HG03139 (cell line): ENCODE data around the gene NGEF.
"Not testable (repeated sequence)": the region's sequence is repeated elsewhere in the genome, so short reads cannot be mapped to it uniquely, and the experiment has no call there.

ENCODE experiments used
- ATAC-seq: cut with Tn5 transposase; IDR thresholded peaks from one replicate; pipeline ENCODE4 v1.9.1; 2021; ENCODE audit not compliant: unreplicated experiment

Gene NGEF

DNA sequence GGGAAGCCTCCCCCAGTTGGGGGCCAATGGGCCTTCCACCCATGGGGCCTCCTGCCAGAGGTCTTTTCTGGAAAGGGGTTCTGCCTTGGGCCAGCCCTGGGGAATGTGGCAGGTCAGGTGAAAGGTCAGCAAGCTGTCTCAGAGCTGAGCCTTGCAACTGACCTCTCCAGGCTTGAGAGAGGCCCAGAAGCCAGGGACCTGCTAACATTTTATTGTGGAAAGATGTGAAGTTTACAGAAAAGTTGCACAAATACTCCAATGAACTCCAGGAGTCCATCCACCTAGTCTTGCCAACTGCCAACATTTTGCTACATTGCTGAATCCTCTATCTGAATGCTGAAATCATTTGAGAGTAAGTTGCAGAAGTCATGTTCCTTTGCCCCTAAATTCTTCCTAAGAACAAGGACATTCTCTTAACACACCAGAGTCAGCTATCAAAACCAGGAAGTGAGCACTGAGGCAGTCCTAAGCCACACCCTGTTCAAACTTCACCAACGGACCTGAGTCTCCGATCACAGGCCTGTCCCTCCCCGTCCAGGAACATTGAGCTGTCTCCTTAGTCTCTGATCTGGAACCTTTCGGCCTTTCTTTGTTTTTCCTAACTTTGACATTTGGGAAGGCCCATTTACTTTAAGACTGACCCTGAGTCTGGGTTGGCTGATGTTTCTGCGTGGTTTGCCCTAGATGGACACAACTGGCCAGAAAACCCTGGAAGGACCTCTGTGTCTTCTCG lies 139.0 kb downstream of the NGEF start:
- no peak for ATAC-seq

DNA sequence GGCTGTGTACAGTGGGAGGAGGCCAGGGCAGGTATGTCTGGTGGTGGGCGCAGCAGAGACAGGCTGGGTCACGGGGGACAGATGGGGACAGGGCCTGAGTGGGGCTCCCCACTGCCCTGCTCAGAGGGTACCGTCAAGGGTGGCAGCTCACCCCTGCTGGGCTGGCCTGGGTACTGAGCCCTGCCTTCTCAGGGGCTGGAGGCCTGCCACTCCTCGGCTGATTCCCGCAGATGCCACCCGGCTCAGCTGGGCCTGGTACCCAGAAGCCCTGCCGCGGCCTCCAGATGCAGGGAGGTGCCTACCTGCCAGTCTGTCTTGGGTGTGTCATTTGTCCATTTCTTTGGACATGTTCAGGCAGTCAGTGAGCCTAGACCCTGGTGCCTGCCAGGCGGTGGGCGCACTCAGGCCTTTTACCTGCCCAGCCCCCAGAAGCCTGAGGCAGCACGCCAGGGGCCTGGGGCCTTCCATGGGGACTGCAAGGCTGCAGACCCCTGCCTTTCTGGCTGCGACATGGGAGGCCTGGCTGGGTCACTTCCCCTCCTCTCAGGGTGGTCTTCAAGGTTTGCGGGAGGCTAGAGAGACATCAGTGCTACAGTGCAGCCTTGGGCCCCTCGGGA lies 139.7 kb downstream of the NGEF start:
- ATAC-seq, result no peak

DNA sequence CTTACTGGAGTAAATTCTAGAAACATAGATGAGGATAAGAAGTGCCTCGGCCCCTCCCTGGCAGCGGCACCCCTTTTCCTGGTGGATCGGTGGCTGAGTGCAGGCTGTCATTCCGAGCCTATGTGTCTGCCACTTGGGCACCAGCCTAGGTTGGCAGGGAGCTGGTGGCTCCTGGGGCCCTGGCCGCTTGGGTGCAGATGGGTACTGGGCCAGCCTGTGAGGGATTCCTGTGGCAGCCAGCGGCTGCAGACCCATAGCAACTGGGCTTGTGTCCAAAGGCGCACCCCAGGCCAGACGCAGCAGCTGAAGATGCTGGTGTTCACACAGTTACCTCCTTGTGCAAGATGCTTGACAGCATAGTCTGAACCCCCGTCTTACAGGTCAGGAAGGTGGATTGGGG lies 140.2 kb downstream of the NGEF start:
- no peak for ATAC-seq

DNA sequence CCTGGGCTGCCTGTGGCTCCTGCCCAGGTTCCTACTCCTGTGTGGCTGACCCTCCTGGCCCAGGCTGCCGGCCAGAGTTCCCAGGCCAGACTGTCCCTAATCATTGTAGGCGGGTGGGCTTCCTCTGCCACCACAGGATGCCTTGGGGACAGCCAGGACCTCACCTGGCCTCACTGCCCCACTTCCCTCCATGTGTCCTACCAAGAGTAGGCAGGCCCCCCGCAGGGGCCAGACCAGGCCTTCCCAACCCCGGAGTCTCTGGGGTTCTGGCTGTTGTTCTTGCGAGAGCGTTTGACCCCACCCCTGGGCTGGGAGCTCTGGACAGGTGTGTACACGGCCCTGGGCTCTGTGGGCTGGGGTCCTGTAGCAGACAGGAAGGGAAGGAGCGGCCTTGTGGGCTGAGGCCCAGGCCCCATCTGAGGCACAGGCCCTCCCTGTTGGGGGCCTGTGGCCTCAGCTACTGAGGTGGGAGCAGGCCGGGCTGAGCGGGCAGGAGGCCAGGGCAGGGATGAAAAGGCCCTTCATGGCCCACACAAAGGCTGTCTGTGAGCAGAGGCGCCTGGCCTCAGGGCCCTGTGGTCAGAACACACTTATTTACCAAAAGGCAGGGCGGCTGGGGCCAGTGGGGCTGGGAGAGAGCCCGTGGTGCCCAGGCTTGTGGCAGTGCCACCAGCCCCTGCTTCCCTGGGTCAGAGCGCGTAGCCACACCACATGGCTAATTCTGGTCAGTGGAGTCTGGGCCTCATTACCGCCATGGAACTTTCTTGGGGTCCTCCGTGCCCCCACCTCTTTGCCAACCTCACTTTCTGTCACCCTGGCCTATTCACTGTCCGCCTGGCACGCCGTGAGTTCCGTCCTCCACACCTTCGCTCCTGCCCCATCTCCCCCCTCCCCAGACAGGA lies 141.0 kb downstream of the NGEF start:
- ATAC-seq, result no peak

DNA sequence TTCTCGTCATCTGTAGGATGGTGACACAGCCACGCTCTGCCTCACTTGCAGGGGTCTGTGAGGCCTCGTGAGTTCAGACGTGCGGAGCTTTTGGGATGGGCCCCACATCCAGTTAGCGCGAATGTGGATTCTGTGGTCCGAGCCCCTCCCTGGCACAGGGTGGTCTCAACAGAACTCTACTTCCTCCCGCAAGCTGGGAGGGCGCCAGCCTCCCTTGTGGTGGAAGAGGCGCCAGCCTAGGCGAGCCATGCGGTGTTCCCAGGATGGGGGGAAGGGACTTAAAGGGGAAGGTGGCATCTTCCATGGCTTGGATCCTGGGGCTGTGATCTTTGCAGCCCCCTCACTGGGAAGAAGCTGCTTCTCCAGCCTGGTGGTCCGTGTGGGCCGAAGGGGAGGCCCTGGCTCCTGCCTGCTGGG lies 141.6 kb downstream of the NGEF start:
- ATAC-seq, result no peak

DNA sequence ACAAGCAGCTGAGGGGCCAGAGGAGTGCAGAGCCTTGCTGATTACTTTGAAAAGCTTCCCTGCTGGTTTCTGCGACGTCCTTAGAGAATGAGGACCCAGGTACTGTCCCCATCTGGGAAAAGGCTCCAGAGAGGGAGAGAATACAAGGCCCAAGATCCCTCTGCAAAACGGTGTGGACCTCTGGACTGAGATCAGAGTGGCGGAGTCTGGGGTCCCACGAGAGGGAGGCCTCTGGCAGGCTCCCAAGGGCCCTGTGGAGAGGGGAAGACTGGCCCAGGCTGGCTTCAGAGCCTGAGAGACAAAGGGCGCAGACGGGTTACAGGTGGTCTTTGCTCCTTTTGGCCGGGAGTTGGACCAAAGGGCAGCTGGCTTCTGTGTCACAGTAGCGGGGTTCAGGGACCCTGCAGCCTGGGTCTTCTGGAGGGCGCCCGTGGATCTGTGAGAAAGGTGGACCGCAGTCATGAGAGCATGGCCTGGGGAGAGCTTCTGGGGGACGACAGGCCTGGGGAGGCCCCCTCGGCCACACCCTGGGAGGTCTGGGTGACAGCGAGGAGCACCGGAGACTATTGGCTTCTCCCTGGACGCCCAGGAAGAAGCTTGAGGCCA lies 142.2 kb downstream of the NGEF start:
- no peak for ATAC-seq

DNA sequence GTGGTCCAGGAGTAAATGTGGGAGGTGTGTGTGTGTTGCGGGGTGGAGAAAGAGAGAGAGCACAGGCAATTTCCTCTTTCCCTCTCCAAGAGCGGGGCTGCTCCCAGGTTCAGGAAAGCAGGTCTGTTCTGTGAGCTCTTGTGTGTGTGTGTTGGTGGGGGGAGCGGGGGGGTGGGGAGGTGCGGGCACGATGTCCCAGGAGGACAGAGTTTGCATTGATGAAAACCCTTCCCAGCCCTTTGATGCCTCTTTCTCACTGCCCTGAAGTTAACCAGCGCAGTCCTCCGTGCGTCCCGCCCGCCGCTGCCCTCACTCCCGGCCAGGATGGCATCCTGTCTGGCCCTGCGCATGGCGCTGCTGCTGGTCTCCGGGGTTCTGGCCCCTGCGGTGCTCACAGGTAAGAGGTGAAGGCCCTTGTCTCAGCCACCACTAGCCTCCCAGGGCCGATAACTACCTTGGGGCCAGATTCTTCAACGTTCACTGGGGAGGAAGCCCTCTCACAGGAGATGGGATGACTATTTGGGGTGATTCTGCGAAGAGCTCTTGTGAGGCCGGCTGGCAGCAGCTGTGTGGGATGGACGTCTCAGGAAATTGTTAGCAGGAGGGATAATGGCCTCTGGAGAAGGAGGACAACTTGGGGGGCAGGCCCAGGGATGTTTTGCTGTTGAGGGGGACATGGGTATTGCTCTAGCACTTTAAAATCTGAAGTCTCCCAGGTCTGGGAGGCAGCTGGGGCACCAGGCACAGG lies 142.9 kb downstream of the NGEF start, which contains the start of gene SNORC:
Gene SNORC (plus strand): TSS at position 247 of the 748 bp plus-strand sequence. CDS start 78 bp downstream, at position 325.
- ATAC-seq, result no peak

DNA sequence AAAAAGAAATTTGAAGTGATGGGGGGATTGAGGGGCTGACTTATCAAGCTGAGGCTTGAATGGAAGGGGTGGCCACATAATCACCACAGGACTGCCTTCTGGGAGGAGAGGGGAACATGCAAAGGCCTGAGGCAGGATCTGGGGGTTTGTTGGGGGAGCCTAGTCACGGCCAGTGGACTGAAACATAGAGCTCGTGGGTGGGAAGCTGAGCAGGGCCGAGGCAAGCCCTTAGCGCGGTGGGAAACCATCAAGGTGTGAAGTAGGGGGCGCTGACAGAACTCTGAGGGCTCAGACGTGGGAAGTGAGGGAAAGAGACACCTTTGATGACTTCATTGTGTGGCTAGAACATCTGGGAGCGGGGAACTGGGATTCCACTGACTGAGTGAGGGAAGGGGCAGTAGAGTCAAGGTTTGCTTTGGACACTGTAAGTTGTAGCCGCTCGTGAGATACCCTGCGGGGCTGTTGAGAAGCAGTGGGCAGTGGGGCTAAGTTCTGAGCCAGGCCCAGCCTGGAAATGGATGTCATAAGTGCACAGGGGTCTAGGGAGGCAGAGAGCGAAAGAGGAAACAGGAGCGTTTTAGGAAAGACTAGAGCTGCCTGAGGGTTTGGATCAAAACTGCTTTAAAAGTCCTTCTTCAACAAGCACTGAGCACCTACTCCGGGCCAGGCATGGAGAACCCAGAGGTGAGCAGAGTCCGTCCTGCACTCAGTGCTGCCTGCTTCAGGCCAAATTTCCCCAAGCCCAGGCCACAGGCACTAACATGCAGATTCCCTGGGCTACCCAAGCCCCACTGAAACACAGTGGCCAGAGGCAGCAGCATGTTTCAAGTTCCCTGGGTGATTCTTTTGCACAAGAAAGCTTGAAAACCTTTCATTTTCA lies 143.7 kb downstream of the NGEF start:
- ATAC-seq, result no peak

DNA sequence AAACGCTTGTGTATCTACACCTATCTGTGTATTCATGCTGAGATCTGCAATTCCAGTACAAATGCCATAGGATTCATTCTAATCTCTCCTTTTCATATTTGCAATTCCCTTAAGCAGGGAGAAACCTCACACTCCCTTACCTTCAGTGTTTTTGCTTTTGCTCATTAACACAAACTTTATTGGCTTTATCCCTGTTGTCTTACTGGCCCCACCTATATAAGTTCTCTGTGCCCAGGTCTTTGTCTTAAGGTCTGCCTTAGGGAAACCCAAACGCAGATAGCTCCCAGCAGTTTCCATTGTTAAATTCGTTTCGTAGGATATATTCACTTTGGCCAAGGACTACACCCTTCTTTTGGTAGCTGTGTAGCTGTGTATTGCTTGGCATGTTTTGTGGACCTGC lies 147.0 kb downstream of the NGEF start:
- no peak for ATAC-seq

DNA sequence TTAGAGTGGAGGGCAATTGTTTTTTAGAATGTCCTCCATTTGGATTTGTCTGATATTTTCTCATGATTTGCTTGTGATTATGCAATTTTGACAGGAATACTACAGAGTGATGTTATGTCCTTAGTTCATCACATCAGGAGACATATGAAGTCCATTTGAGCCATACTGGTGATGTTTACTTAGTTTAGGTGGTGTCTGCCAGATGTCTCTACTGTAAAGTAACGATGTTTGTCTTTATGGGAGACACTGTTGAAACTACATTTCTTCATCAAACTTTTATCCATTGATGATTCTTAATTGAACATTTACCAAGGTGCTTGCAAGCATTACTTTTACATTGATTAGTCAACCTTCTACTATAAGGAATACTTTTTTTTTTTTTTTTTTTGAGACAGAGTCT lies 147.9 kb downstream of the NGEF start:
- ATAC-seq, result no peak

DNA sequence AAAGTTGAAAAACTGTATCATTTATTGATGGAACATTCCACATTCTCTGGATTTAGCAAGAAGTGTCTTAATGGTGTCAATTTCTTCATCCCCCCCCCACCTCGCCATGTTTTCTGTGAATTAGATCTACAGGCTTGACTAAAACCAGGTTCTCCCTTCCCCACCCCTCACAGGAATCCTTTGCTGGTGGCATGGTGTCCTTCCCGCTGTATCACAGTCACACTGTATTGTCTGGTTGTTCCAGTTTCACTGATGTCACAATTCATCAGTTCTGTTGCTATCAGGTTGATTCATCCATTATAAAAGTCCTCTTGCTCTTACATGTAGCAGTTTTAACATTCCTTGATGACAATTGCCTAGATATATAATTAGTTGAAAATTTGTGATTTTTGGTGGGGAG lies 149.1 kb downstream of the NGEF start:
- no peak for ATAC-seq

DNA sequence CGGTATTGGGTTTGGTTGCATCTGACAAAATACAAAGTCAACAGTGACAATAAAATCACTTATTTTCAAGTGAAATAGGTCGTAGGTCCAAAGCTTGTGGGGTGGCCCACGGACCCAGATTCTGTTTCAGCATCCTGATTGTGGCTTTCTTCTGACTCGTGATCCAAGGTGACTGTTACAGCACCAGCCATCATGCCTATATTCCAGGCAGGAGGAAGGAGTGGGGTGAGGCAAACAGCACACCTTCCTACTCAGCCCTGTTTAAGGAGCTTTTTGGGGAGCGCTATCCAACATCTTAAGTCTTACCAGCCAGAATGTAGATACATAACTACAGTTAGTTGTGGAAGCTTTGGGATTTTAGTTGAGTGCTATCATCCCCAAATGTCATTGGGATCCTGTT lies 151.7 kb downstream of the NGEF start:
- ATAC-seq, result no peak

DNA sequence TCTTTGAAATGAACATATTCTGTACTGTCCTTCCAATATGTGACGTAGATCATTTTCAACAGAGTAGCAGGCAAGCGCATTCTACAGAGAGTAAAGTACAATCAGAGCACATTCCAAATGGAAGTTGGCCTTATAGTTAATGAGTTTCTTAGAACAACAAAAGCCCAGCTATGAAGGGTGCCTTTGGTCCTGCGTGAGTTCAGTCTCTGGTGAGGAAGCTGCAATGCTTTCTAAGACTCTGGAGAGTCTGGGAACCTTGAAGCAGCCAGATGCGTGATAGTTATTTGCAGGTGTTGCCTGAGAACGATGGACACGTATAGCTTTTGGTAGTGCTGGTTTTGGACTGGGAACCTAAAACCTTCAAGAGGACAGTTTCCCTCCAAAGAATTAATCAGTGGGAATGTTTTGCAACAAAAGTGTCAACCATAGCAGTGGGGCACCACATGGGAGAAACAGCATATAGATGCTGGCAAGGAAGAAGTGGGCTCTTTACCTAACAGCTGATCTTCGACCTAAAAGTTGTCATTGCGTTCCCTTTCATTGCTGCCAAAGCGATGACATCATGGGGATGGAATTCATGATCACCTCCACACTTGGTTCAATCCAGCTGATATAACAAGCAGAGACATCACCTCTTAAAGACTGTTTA lies 152.3 kb downstream of the NGEF start:
- no peak for ATAC-seq

DNA sequence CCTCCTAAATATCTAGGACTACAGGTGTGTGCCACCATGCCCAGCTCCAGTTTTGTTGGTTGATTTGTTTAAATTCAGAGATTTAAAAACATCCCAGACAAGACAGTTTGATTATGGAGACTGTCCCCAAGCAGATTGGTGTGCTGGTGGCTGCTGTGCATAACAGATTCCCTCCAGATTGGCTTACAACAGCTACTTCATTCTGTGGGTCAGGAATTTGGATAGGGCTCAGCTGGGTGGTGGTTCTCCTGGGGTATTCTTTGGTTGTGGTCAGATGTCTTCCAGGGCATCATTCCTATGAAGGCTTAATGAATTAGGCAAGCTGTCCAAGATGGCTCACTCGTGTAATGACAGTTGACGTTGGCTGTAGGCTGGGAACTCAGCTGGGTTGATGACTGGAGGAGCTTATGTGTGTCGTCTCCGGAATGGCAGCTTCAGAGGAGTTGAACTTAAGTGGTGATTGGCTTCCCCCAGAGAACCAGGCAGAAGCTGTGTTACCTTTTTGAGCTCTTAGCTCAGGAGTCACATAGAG lies 153.6 kb downstream of the NGEF start:
- no peak for ATAC-seq

DNA sequence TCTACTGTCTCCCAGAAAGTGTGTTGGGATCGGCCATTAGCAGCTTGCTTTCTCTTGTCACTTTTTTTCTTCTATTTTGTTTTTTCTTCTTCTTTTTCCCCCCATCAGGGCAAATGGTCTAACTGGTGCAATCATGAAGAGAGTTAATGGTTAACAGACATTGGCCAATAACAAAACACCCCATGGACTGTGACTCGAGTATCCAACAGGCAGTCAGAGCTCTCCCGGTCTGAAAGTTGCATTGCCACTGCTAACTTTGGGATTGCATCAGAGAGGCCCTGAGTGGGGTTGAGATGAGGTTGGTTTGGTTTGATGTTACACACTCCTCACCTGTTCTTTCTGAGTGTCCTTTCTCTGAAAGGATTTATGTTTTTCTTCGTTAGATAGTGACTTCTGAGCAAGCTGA lies 155.9 kb downstream of the NGEF start:
- ATAC-seq, result no peak

DNA sequence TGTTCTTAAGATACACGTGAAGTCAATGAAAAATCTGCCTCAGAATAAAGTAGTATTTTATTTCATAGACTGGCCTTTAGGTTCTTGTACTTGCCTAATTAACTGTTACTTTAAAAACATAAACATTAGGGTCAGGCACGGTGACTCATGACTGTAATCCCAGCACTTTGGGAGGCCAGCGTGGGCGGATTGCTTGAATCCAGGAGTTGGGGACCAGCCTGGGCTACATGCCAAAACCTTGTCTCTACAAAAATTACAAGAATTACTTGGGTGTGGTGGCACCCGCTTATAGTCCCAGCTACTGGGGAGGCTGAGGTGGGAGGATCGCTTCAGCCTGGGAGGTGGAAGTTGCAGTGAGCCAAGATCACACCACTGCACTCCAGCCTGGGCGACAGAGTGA lies 159.0 kb downstream of the NGEF start:
- ATAC-seq, result no peak

DNA sequence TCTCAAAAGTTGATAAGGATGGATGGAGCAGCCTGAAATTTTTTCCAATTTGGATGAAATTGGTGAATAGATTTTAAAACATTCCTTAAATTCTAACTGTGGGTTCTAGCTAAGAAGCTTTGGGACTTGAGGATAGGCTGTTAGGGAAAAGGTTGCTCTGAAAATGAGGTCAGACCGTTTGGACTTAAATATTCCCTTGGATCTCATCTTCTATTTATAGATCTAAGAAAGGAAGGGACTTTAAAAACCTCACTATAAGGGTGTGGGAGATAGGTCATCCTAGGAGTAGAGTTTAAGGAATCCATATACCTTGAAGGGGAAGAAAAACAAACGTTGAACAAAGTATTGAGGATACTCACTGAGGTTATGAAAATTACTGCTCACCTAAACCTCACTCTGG lies 160.4 kb downstream of the NGEF start:
- ATAC-seq, result no peak

DNA sequence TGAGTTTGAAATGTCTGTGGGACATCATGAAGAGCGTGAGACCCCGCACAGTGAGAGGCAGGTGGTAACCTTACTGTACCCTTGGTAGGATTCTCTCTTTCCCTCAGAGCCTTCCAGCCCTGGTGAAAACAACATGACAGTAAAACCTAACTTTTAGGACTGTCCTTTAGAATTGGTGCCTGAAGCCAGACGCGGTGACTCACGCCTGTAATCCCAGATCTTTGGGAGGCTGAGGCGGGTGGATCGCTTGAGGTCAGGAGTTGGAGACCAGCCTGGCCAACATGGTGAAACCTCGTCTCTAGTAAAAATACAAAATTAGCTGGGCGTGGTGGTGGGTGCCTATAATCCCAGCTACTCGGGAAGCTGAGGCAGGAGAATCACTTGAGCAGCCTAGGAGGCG lies 161.0 kb downstream of the NGEF start:
- not testable (repeated sequence) for ATAC-seq

DNA sequence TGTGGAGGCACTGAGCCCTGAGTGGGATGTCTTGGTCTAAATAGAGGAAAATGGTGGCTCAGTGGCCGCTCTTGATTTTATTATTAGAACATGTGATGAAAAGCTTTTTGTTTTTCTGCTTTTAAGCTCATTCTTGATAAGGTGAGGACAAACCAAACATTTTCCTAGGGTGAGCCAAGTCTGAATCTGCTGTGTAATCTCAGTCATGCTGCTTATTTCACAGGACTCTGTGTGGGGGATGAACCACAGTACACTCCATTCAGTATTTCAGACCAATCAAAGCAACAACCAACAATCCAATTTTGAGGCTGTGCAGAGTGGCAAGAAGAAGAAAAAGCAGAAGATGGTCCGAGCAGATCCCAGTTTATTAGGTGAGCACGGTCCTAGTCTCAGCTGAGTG lies 163.0 kb downstream of the NGEF start:
- ATAC-seq, result no peak
